Activated effector memory CD4-positive, alpha-beta T cell treated with Interleukin-2 at 50 U/mL for 16 hours (primary cell): ENCODE measurements around the gene NXPH2.

ENCODE experiments used
- DNase-seq: peaks from one replicate; pipeline ENCODE4 v3.0.0-alpha.2; 2020

Gene NXPH2

GRCh38 chr2:138779781-138780445 is at the start of gene NXPH2:
NXPH2 (minus strand) TSS chr2:138780390; CDS start chr2:138780241, 149 bp downstream.
- no peak for DNase-seq

DNA sequence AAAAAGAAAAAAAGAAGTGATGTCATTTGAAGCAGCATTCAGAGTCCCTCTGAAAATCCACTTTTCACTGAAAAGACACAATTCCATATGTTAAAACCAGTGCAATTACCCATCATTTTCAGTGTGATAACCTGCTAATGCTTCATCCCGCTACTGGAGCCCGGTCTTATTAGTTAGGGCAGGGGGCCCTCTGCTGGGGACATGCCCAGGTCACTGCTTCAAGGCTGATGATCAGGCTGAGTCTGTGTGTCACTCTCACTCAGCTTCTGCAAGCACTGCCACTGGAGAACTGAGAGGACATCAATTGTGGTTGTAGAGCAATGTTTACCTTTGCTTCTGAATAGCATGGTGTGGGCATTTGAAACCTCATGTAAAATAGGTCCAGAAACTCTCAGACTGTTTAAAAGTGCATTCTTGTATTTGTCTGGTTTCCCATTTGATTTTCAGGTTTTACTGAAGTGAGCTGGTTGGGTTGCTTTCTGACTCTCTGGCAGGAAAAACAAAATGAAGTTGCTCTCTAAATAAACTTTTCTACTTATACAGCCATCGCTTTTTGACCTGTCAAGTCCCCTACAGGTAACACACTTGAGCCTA is 49.2 kb upstream of the NXPH2 start:
- DNase-seq = no peak

DNA sequence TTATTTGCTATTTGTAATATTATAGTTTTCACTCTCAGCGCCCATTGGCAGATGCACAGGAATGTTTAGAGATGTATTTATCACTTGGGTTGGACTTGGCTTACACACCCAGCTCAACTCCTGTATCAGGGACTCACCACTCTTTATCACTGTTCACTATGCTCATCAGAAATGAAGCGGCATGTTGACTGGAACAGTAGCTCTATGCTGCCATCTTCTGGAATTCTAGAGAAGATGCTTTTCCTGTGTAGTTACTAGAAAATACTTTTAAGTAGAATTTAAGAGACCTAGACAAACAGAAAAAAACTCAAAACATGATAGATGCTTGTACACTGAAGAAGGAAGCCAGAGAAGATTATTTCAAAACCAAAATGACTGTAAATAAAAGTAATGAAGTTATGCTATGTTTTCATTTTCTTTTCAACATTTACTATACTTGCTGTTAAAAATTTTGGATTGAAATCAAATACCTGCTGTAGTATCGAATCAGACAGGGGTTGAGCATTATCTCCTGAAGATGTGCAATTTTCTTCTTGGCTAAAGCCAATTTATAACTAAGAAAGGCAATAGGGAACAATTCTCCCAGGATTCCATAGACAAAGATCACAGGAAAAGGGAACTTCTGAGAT is 47.4 kb upstream of the NXPH2 start:
- no peak for DNase-seq

- DNase-seq = no peak
Measured at GRCh38 chr2:138823666-138824065, 43.5 kb upstream of the NXPH2 start.

- no peak for DNase-seq
Measured at GRCh38 chr2:138819964-138820363, 39.8 kb upstream of the NXPH2 start.

DNA sequence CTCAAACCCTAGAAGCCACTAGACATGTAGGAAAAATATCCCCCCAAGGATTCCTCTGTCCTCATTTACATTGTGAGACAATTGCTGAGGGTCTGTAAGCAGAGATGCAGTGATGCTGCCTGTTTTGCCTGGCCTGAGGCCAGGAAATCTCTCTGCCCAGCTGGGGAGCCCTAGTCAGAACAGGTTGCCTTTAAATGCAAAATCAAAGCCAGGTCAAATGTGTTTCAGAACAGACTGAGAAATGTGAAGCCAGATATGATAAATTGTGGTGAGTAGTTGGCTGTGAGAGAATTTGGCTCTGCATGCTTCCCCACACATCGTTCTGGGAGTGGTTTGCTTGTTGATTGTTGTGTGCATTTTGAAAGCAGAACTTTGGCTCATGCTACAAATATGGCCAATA is 38.4 kb upstream of the NXPH2 start:
- no peak for DNase-seq

GRCh38 chr2:138814123-138814898 is 34.1 kb upstream of the NXPH2 start:
- no peak for DNase-seq

- DNase-seq = no peak
Measured at GRCh38 chr2:138811431-138811830, 31.2 kb upstream of the NXPH2 start.

DNA sequence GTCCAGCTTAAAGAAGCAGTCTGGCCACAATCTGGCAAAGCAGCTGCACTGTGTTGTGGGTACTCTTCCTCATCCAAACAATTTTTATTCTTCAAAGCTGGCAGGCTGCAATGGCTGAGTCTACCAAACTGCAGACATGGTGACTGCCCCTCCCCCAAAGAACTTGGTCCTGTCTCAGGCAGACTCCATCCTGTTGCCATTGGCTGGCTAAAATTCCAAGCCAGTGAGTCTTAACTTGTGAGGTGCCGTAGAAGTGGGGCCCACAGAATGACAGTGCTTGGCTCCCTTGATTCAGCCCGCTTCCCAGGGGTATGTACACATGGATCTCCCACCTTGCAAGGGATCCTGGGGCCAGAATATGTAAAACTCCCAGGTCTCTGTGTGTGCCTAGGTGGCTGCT is 14.5 kb upstream of the NXPH2 start:
- no peak for DNase-seq

GRCh38 chr2:138787053-138787666 is 7.0 kb upstream of the NXPH2 start:
- no peak for DNase-seq

DNA sequence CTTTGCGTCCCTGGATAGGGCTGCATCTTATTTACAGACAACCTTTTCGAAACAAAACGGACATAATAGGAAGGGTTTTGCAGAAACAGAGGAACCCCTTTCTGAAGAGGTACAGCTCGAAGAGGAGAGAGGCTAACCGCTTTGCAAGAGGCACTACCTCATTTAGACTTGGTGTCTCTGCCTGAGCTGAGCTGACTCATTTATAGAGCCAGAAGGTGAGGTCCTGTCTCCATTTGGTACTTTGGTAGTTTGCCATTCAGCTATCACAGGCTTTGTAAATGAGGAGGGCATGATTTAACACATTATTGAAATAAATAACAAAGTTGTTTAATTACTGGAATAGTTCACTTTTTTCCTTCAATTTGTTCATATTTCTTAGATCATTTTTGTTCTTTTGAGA is 2.2 kb upstream of the NXPH2 start:
- DNase-seq = no peak

- no peak for DNase-seq
Measured at GRCh38 chr2:138780908-138781307, 718 bp upstream of the NXPH2 start.

DNA sequence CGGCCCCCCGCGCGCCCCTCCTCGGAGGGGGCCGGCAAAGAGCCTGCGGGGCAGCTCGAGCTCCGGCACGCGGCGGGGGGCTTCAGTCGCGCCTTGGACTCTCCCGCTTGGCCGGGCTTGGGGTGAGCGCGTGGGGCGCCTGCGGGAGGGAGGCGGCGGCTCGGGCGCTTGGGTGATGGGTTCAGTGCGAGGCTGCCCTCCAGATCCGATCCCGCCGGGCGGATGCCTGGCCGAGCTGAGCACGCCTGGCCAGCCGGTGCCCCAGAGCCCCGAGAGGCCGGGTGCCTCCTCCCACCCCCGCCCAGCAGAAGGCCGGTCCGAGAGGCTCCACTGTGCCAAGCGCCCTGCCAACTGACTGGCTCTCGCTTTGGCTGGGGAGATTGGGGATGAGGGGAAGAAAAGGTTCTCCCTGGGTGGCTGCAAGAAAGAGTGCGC is 273 bp upstream of the NXPH2 start:
- DNase-seq = no peak

- DNase-seq = no peak
Measured at GRCh38 chr2:138779406-138779780, 797 bp downstream of the NXPH2 start.

DNA sequence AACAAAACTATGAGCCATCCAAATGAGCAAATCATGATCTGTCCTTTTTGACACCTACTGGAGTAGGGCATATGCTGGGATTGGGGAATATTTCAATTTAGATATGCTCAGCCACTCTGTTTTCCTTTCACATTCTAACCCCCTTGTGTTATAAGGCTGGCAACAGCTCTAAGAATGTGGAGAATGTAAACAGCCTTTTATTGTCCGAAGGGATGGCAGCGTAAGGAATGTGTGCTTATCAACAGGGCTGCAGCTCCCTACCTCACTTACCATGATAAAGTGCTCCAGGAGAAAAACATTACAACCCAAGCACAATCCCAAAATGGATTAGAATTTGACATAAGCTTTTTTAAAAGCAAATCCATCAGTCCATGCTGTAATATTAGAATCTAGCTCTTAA is 2.2 kb downstream of the NXPH2 start:
- DNase-seq = no peak

- no peak for DNase-seq
Measured at GRCh38 chr2:138775736-138776135, 4.5 kb downstream of the NXPH2 start.

GRCh38 chr2:138771534-138771933 is 8.7 kb downstream of the NXPH2 start:
- DNase-seq = no peak

- no peak for DNase-seq
Measured at GRCh38 chr2:138767101-138767500, 13.1 kb downstream of the NXPH2 start.

DNA sequence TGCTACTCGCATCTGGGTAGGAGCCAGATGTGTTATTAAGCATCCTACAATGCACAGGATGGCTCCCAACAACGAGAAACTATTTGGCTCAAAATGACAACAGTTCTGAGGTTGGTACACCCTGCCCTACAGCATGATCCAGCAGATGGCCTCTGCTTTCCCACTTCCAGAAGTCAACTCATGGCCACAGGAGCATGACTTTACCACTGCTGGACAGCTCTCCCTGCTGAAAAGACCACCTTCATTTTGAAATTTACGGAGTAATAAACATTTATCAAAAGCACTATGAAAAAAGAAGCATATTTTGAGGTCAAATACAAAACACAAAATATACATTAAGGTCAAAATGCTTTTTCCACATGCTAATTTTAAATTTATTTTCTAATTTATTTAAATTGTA is 13.7 kb downstream of the NXPH2 start:
- DNase-seq = no peak

GRCh38 chr2:138763971-138764370 is 16.2 kb downstream of the NXPH2 start:
- no peak for DNase-seq

DNA sequence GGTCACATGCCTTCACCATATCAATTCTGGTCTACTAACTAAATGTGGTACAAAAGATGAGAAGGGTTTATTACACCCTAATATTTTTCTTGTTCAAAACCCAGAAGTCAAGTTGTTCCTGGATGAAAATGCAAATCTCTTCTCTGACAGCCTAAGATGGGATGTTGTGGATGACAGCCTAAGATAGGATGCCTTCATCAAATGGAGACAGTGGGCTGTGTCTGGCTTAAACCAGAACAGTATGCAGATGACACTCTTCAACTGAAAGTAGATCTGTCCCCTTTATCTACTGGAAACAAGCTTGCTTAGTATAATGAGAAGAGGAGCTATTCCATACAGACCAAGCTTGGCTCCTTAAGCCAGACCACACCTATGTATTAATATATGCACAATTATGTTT is 17.7 kb downstream of the NXPH2 start:
- DNase-seq = no peak

DNA sequence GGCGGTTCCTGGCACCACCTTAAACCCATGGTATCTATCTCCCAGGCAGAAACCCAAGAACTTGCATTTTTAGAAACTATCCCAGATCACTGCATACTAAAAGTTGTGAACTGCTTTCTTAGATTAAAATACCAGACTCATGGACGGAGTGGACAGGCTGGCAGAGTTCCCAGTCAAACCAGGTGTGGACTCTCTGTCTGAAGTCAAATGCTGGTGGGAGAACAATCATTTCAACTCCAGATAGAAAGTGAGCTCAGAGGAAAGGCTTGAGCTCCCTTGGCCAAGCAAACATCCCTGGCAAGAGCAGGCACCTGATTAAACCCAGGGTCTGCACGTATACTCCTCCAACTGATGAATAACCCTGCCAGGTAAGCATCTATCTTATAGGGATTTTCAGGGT is 19.5 kb downstream of the NXPH2 start:
- no peak for DNase-seq

DNA sequence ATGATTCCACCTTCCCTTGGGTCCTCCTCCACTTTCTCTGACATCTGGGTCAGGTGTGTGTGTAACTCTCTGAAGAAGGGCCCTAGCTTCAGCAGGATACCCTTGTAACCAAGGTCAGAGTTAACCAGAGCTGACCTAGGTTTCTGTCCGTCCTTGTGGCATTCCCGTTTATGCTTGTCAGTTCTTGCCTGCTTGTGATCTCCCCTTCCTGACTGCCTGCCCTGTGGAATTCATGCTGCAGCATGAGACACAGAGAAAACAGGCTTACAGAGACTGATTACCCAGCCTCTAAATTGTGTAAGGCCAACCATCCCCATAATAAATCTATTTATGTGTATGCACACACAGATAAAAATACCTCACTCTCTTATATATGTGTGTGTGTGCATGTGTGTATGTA is 22.8 kb downstream of the NXPH2 start:
- DNase-seq = no peak
